Kidney tubule cell (primary cell): ENCODE data around the gene NPFFR1.
"Not testable (repeated sequence)": the region's sequence is repeated elsewhere in the genome, so short reads cannot be mapped to it uniquely, and the experiment has no call there.

Source experiments
- DNase-seq: peaks from one replicate; pipeline ENCODE4 v3.0.0-alpha.2; 2018; ENCODE audit warnings: low spot score

The NPFFR1 gene

DNA sequence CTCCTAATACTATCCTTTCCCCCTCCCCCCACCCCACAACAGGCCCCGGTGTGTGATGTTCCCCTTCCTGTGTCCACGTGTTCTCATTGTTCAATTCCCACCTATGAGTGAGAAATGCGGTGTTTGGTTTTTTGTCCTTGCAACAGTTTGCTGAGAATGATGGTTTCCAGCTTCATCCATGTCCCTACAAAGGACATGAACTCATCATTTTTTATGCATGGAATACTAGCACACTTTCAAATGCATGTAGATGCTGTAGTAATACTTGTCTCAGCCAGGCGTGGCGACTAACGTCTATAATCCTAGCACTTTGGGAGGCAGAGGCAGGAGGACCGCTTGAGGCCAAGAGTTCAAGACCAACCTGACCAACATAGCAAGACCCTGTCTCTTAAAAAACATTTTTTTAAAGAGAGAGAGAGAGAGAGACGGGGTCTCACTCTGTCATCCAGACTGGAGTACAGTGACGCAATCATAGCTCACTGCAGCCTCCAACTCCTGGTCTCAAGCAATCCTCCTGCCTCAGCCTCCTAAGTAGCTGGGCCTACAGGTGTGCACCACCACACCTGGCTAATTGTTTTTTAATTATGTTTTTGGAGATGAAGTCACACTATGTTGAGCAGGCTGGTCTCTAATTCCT, 60.9 kb downstream of the NPFFR1 start:
- not testable (repeated sequence) for DNase-seq

DNA sequence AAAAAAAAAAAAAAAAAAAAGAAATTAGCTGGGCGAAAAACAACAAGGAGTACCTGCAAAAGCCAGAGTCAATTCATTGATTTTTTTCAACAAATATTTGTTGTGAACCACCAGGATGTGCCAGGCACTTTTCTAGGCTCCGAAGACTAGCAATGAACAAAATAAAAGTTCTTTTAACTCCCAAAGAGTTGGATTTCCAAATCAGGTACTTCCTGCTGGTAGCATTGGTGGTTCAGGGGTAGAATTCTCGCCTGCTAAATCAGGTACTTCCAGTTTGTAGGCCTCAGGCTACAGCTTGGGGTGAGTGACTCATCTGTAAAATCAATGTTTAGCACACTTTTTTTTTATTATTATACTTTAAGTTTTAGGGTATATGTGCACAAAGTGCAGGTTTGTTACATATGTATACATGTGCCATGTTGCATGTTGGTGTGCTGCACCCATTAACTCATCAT, 61.4 kb downstream of the NPFFR1 start:
- peak; percentile 64 for DNase-seq

GRCh38 chr10:70221030-70221429, 62.8 kb downstream of the NPFFR1 start:
- no peak for DNase-seq

GRCh38 chr10:70212879-70213278, 70.9 kb downstream of the NPFFR1 start:
- DNase-seq, result no peak

DNA sequence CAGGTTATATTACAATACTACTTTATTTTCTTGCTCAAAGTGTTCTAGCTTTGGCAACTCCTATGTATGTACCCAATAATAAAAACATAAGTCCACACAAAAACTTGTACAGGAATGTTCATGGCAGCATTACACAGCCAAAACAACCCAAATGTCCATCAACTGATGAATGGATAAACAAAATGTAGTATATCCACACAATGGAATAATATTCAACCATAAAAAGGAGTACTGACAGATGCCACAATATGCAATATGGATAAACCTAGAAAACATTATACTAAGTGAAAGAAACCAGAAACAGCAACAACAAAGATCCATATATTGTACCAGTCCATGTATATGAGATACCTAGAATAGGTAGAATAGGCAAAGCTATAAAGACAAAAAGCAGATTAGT, 71.5 kb downstream of the NPFFR1 start:
- no peak for DNase-seq

- DNase-seq, result no peak
These were observed 77.0 kb downstream of the NPFFR1 start for GRCh38 chr10:70206762-70207161.

GRCh38 chr10:70201105-70201504, 82.7 kb downstream of the NPFFR1 start:
- no peak for DNase-seq

DNA sequence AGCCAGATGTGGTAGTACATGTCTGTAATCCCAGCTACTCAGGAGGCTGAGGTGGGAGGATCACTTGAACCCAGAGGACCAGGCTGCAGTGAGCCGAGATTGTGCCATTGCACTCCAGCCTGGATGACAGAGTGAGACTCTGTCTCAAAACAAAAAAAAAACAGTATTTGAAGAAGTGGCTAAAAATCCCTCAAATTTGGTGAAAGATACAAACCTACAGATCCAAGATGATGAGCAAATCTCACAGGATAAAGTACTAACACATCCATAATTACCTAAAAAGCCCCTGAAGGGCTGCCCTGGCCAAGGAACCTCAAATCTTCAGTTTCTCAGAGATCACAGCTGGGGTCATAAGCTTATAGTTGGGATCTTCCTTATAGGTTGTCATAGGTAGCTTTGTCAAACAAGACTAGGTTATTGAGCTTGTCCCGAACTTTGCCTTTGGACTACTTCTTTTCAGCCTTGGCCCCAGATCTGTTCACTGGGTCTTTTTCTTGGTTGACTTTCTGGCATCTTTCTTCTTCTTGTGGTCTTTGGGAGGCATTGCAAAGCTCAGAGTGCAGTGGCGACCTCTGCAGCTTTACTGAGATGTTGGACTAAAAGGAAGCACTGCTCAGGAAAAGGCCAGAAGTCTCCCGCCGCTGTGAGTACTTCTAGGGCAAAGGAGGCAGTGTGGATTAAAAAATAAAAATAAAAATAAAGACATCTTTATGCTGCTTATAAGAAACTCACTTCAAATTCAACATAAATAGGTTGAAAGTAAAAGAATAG, 84.9 kb downstream of the NPFFR1 start:
- no peak for DNase-seq
